Activated B cell treated with CpG ODN at 0.5 μM for 24 hours (primary cell): Measurements from ENCODE around the gene ZNF624. TPM values are rescaled to one million over a fixed set of nuclear protein-coding genes. Genes with fewer than 3 reads are reported as not detected.
"Not testable (repeated sequence)": the region's sequence is repeated elsewhere in the genome, so short reads cannot be mapped to it uniquely, and the experiment has no call there.

ENCODE experiments used
- ATAC-seq: fragments of 200-7000 bp; cut with Tn5 transposase; one replicate; pipeline ENCODE4 v1.10.0; 2021; ENCODE audit warnings: low read depth, mild to moderate bottlenecking, moderate library complexity
- CTCF ChIA-PET: fragments of 350-600 bp; sonication (Branson Sonifier 250); formaldehyde crosslinking; loops from one replicate; lab custom pipeline; 2021; ENCODE audit warnings: antibody characterized with exemption; lab: Charles Lee
- POLR2A ChIA-PET: fragments of 350-600 bp; sonication (Branson Sonifier 250); formaldehyde crosslinking; loops from one replicate; lab custom pipeline; 2021; ENCODE audit warnings: antibody characterized with exemption; lab: Charles Lee
- DNase-seq: peaks from one replicate; pipeline ENCODE4 v3.0.0; 2022
- H3K27ac Mint-ChIP-seq: one replicate; pipeline ENCODE4 v1.8.0; 2020; ENCODE audit warnings: mixed read lengths
- H3K27me3 Mint-ChIP-seq: one replicate; pipeline ENCODE4 v1.8.0; 2021; ENCODE audit warnings: mixed read lengths
- H3K36me3 Mint-ChIP-seq: one replicate; pipeline ENCODE4 v1.8.0; 2021; ENCODE audit warnings: low read depth, mixed read lengths
- H3K4me1 Mint-ChIP-seq: one replicate; pipeline ENCODE4 v1.8.0; 2021; ENCODE audit warnings: mixed read lengths
- H3K4me3 Mint-ChIP-seq: one replicate; pipeline ENCODE4 v1.8.0; 2020; ENCODE audit warnings: mild to moderate bottlenecking, mixed read lengths
- H3K9me3 Mint-ChIP-seq: one replicate; pipeline ENCODE4 v1.8.0; 2020; ENCODE audit warnings: mixed read lengths
- CTCF ChIP-seq: fragments of 200-600 bp; IDR thresholded peaks from one replicate; pipeline ENCODE4 v1.8.0; 2022; ENCODE audit warnings: antibody characterized with exemption, mild to moderate bottlenecking
- intact Hi-C: fragments of 100-400 bp; cut with micrococcal nuclease; formaldehyde crosslinking; loops from one replicate; pipeline ENCODE4 v1.15.1; 2024
- total RNA-seq: library from RNA; stranded (reverse); gene quantifications from 2 replicates; pipeline ENCODE4 v1.2.3, GENCODE V29; 2022

Gene ZNF624
- total RNA-seq, 1 donor from 2014 or later = 6.3 TPM

GRCh38 chr17:16676676-16677268, 23.1 kb upstream of the ZNF624 start:
- DNase-seq = no peak

DNA sequence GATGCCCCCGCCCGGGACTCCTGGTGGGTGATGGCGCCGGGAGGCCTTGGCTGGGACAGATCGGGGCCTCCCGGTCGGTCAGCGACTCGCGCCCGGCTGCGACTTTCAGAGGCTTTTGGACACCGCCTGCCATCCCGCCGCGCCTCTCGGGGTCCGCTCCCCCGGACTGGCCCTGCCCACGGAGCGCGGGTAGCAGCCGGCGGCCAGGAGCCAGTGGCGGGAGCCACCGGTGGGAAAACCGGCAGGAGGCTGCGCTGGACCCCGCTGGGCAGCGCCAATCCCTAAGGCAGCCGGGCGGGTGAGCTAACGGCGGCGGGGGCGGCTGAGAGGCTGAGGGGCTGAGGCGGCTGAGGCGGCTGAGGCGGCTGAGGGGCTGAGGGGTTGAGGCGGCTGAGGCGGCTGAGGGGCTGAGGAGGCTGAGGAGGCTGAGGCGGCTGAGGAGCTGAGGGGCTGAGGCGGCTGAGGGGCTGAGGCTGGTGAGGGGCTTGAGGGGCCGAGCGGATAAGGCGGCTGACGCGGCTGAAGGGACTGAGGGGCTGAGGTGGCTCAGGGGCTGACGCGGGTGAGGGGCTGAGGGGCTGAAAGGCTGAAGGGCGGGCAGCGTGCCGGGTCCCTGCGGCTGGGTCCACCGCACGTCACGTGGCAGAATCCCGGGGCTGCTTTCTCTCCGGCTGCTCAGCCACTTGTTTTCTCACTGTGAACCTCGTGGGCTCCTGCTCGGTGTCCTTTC, 13.4 kb upstream of the ZNF624 start:
- H3K27ac Mint-ChIP-seq, CTCF ChIA-PET, H3K9me3 Mint-ChIP-seq, POLR2A ChIA-PET, H3K36me3 Mint-ChIP-seq, intact Hi-C loops: not testable (repeated sequence)
- Mint-ChIP-seq H3K27me3 (peaks cover 12% of the 10 kb centered on the region), H3K4me3 (peak overlapping the region; percentile 66), H3K4me1 (peaks cover 10% of the 10 kb centered on the region)
- ATAC-seq (peak; percentile 14), DNase-seq (peak; percentile 28)

More at GRCh38 chr17:16676676-16677268, 23.1 kb upstream of the ZNF624 start:
- H3K9me3 Mint-ChIP-seq = no peaks in the 10 kb centered on the region
- no peak for TF ChIP-seq CTCF
- no peak for ATAC-seq
- H3K4me3 Mint-ChIP-seq = no peak overlapping the region
- ChIA-PET POLR2A (no interaction called here), CTCF (no interaction called here)
- no peaks in the 10 kb centered on the region for H3K36me3 Mint-ChIP-seq
- no peaks in the 10 kb centered on the region for H3K4me1 Mint-ChIP-seq
- H3K27ac Mint-ChIP-seq = no peak overlapping the region
- peaks cover 13% of the 10 kb centered on the region for H3K27me3 Mint-ChIP-seq
- intact Hi-C loops = no loop called here

DNA sequence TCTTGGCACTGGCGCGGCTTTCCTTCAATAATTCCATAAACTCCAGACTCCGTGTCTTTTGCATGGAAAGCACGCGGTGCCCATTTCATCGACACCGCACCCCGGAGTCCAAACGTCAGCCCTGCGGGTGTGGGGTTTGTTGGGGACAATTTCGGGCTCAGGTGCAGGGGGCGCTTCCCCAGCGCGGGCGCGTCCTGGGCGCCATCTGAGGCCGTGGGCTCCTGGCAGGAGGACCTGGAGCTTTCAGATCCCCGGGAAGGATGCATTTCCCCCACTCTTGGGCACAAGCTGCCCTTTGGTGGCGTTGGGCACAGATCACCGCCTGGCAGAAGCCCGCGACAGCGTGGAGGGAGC, 12.9 kb upstream of the ZNF624 start:
- H3K4me1 Mint-ChIP-seq = peaks cover 10% of the 10 kb centered on the region
- H3K27me3 Mint-ChIP-seq = peaks cover 11% of the 10 kb centered on the region
- intact Hi-C loops, H3K9me3 Mint-ChIP-seq, POLR2A ChIA-PET, CTCF ChIA-PET, H3K27ac Mint-ChIP-seq, H3K36me3 Mint-ChIP-seq, H3K4me3 Mint-ChIP-seq, ATAC-seq, DNase-seq: not testable (repeated sequence)

DNA sequence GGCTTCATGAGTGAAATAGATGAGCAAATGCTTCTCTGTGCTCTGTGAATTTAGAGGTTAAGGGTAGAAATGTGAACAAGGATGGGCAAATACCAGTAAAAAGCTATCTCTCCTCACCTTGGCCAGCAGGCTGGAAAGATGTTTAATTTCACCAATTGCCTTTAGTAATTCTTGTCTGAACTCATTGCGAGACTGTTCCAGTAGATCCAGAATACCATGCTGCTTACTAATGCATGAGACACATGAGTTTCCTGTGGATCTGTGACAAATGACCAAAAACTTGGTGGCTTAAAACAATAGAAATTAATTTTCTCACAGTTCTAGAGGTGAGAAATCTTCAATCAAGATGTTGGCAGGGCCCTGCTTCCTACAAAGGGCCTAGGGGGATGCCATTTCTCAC, 9.3 kb upstream of the ZNF624 start:
- CTCF ChIA-PET = no interaction called here
- peaks cover 10% of the 10 kb centered on the region for H3K4me1 Mint-ChIP-seq

DNA sequence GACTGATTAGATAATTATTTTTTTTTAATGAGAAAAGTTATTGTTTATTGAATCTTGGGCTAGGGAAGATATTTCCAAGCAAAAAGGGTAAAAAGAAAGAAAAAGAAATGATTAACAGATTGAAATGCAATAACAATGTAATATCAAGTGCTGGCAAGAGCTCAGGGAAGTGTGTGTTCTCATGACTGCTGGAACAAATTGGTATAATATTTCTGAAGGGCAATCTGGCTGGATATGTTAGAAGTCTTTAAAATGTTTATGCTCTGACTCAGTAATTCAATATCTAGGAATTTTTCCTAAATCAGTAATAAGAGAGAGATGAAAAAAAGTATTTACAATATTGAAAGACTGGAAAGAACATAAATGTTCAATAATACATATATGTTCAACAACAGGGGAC, 7.6 kb upstream of the ZNF624 start:
- intact Hi-C loops = no loop called here
- no peak for DNase-seq
- Mint-ChIP-seq H3K4me3 (no peak overlapping the region), H3K4me1 (peaks cover 7% of the 10 kb centered on the region), H3K36me3 (no peaks in the 10 kb centered on the region), H3K9me3 (no peaks in the 10 kb centered on the region), H3K27me3 (peaks cover 18% of the 10 kb centered on the region), H3K27ac (no peak overlapping the region)
- CTCF ChIA-PET = no interaction called here
- POLR2A ChIA-PET = no interaction called here
- TF ChIP-seq CTCF = no peak
- no peak for ATAC-seq

More for the DNA sequence above, 9.3 kb upstream of the ZNF624 start:
- no peaks in the 10 kb centered on the region for H3K36me3 Mint-ChIP-seq
- no peaks in the 10 kb centered on the region for H3K9me3 Mint-ChIP-seq
- DNase-seq = no peak
- no peak overlapping the region for H3K27ac Mint-ChIP-seq
- POLR2A ChIA-PET = no interaction called here
- H3K27me3 Mint-ChIP-seq = peaks cover 18% of the 10 kb centered on the region
- no peak for TF ChIP-seq CTCF
- intact Hi-C loops = no loop called here
- no peak overlapping the region for H3K4me3 Mint-ChIP-seq
- ATAC-seq = no peak

DNA sequence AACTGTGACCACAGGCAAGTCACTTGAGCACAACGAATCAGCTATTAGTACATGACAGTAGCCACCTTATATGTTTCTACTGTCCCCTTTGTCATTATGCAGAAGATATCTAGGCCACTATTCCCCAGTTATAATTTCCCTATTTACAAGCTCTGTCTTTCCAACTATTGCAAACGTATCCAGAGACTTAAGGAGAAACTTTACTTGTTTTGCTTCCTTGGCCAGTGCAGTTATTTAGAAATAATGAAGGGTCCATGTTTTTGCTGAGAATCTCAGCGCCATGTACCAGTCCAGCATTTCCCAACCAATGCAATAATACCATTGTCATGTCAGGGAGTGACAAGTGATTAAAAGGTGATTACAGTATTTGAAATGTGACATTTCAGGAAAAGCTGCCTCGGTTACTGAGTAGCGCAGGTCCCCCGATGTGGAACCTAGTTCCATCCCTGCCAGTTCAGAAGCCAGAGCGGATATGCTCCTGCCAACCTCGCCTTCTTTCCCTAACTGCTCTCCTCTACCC, 743 bp downstream of the ZNF624 start:
- intact Hi-C loops = loop anchor here (1.0 to 2.0 kb wide), 3 partner anchors 84 to 215 kb away; partner anchors contain the start of gene ZNF287
- DNase-seq = no peak
- no peaks in the 10 kb centered on the region for H3K9me3 Mint-ChIP-seq

More for the DNA sequence above, 743 bp downstream of the ZNF624 start:
- no peak for ATAC-seq
- H3K36me3 Mint-ChIP-seq = peaks cover 8% of the 10 kb centered on the region
- H3K27me3 Mint-ChIP-seq = no peaks in the 10 kb centered on the region
- peak overlapping the region; percentile 24 for H3K27ac Mint-ChIP-seq
- H3K4me3 Mint-ChIP-seq = peak overlapping the region; percentile 88
- no peak for TF ChIP-seq CTCF
- ChIA-PET CTCF (no interaction called here), POLR2A (interaction anchor here (0.5 to 1.4 kb wide), 2 partner anchors 117 to 272 kb away, joined by 6 read pairs; partner anchors contain the start of gene UBB)
- peaks cover 17% of the 10 kb centered on the region for H3K4me1 Mint-ChIP-seq
